Measurements from ENCODE around the gene DOCK4. TPM values are rescaled to one million over a fixed set of nuclear protein-coding genes. Genes with fewer than 3 reads are reported as not detected.
A peak's percentile ranks its signal among the peaks of the same experiment; 100 is the strongest.

The DOCK4 gene
- total RNA-seq, 1 experiment from 2014 or later, result 20.4 TPM

- peak overlapping the region; percentile 39 for H3K27ac Mint-ChIP-seq
Measured at GRCh38 chr7:112036071-112036470, 170.1 kb downstream of the DOCK4 start.

GRCh38 chr7:112031689-112032088 is 174.5 kb downstream of the DOCK4 start:
- no peak for TF ChIP-seq ATF1 (CRISPR knock-in tag; IDR thresholded peaks at IDR 0.05)
- no peak for TF ChIP-seq ZNF232 (CRISPR knock-in tag; IDR thresholded peaks at IDR 0.05)
- no peak for TF ChIP-seq CBFB (CRISPR knock-in tag; IDR thresholded peaks at IDR 0.05; ENCODE audit: low read depth)
- Mint-ChIP-seq H3K27ac (no peak overlapping the region), H3K4me1 (peaks cover 61% of the 10 kb centered on the region), H3K4me3 (no peak overlapping the region), H3K36me3 (no peaks in the 10 kb centered on the region), H3K9me3 (no peaks in the 10 kb centered on the region), H3K27me3 (ENCODE audit: low read depth) (no peaks in the 10 kb centered on the region)
- ChIA-PET POLR2A (no interaction called here), CTCF (no interaction called here)
- DNase-seq (ENCODE audit: low spot score), result no peak
- ATAC-seq, result no peak

More at GRCh38 chr7:112036071-112036470, 170.1 kb downstream of the DOCK4 start:
- peaks cover 47% of the 10 kb centered on the region for H3K4me1 Mint-ChIP-seq
- no peak for ATAC-seq
- H3K36me3 Mint-ChIP-seq, result no peaks in the 10 kb centered on the region
- ChIA-PET CTCF (no interaction called here), POLR2A (no interaction called here)
- H3K9me3 Mint-ChIP-seq, result no peaks in the 10 kb centered on the region
- TF ChIP-seq E2F4 (CRISPR knock-in tag; IDR thresholded peaks at IDR 0.05; ENCODE audit: borderline replicate concordance, low read depth), result no peak
- no peaks in the 10 kb centered on the region for H3K27me3 Mint-ChIP-seq (ENCODE audit: low read depth)
- DNase-seq (ENCODE audit: low spot score), result no peak
- no peak overlapping the region for H3K4me3 Mint-ChIP-seq

GRCh38 chr7:112025556-112025955 is 180.6 kb downstream of the DOCK4 start:
- POLR2A ChIA-PET, result no interaction called here
- no peak for TF ChIP-seq ZNF121 (CRISPR knock-in tag; IDR thresholded peaks at IDR 0.05)
- H3K27ac Mint-ChIP-seq, result no peak overlapping the region; the same call in 1 of the 2 replicates

GRCh38 chr7:112023786-112024185 is 182.4 kb downstream of the DOCK4 start:
- TF ChIP-seq CDX4 (CRISPR knock-in tag; IDR thresholded peaks at IDR 0.05; ENCODE audit: borderline replicate concordance) (no peak), HMGXB4 (CRISPR knock-in tag; IDR thresholded peaks at IDR 0.05) (no peak), NR2C2 (CRISPR knock-in tag; IDR thresholded peaks at IDR 0.05) (no peak), FOXJ3 (CRISPR knock-in tag; IDR thresholded peaks at IDR 0.05; ENCODE audit: borderline replicate concordance) (no peak), ZNF396 (CRISPR knock-in tag; IDR thresholded peaks at IDR 0.05; ENCODE audit: borderline replicate concordance) (no peak), ZNF232 (CRISPR knock-in tag; IDR thresholded peaks at IDR 0.05) (no peak), RORB (CRISPR knock-in tag; IDR thresholded peaks at IDR 0.05) (no peak), STAT6 (CRISPR knock-in tag; conservative IDR thresholded peaks at IDR 0.05; ENCODE audit: low read depth) (no peak), ZNF512 (CRISPR knock-in tag; IDR thresholded peaks at IDR 0.05; ENCODE audit: borderline replicate concordance) (no peak)
- no peak for DNase-seq (ENCODE audit: low spot score)
- Mint-ChIP-seq H3K9me3 (no peaks in the 10 kb centered on the region), H3K36me3 (no peaks in the 10 kb centered on the region), H3K27me3 (ENCODE audit: low read depth) (no peaks in the 10 kb centered on the region; the same call in 1 of the 2 replicates), H3K27ac (no peak overlapping the region), H3K4me3 (no peak overlapping the region), H3K4me1 (peaks cover 25% of the 10 kb centered on the region)
- ATAC-seq, result no peak
- CTCF ChIA-PET, result no interaction called here
- POLR2A ChIA-PET, result no interaction called here

More at GRCh38 chr7:112025556-112025955, 180.6 kb downstream of the DOCK4 start:
- DNase-seq (ENCODE audit: low spot score) (no peak), ATAC-seq (no peak)
- Mint-ChIP-seq H3K4me1 (peaks cover 35% of the 10 kb centered on the region), H3K4me3 (no peak overlapping the region), H3K36me3 (no peaks in the 10 kb centered on the region), H3K27me3 (ENCODE audit: low read depth) (no peaks in the 10 kb centered on the region; the same call in 1 of the 2 replicates), H3K9me3 (no peaks in the 10 kb centered on the region)
- CTCF ChIA-PET, result interaction anchor here (1.8 kb wide), 1 partner anchor 170 kb away, joined by 7 read pairs; no protein-coding TSS in a partner anchor
